ENCODE results near the gene ERI3. TPM values are rescaled to one million over a fixed set of nuclear protein-coding genes. Genes with fewer than 3 reads are reported as not detected.

ERI3 gene
- total and polyA plus RNA-seq, 10 of the 15 experiments (the other 5 are each of a cell fraction or from before 2014, with no cell fraction given): 20.6 to 90.4 (median 41.2) TPM

DNA sequence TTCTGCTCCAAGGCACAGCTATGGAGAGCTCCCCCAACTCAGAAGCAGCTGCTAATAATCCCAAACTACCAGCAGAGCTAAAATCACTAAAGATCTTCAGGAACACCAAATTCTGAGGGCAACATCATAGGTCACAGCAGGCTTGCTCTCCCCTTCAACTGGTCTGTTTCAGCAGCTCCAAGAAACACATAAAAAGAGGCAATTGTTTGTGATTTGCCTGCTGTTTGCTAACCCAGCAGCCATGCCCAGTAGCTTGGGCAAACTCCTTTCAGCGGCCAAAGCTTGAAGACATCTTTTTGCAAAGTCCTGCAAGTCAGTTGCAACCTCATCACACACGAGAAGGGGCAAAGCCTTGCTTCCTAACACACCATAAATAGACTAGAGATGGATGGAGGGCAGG lies 8.9 kb downstream of the ERI3 start:
- no peak overlapping the region for H3K4me2 ChIP-seq (ENCODE audit: control insufficient read depth, insufficient read depth)
- SMC1A ChIA-PET (ENCODE audit: uncharacterized antibody, unreplicated experiment): no interaction called here
- no peak overlapping the region for H2AFZ ChIP-seq (ENCODE audit: control insufficient read depth, low read depth, low read length)
- POLR2A ChIA-PET: no interaction called here
- no peaks in the 10 kb centered on the region; the same call in 1 of the 2 replicates for H4K20me1 ChIP-seq (ENCODE audit: control insufficient read depth, insufficient read depth)
- ATAC-seq: no peak
- RAD21 ChIA-PET (ENCODE audit: unreplicated experiment): no interaction called here
- H3K79me2 ChIP-seq (ENCODE audit: control insufficient read depth, insufficient read depth, low read length): no peaks in the 10 kb centered on the region; the same call in 1 of the 2 replicates
- BruUV-seq (replicated peaks): no TSS peak
- intact Hi-C loops (cut with micrococcal nuclease; ENCODE audit: unreplicated experiment): no loop called here
- no peak overlapping the region for H3K27ac ChIP-seq (ENCODE audit: control insufficient read depth, insufficient read depth)
- H3K27me3 ChIP-seq (replicated peaks in 1 of 2; ENCODE audit: control insufficient read depth in 2 of 2, insufficient read depth in 2 of 2, low read length in 1 of 2): no peaks in the 10 kb centered on the region
- no peak overlapping the region for H3K4me3 ChIP-seq
- H3K9ac ChIP-seq (ENCODE audit: control insufficient read depth, insufficient read depth, low read length): no peak overlapping the region
- H3K9me3 ChIP-seq (replicated peaks; ENCODE audit: control insufficient read depth, insufficient read depth, low read length): no peaks in the 10 kb centered on the region
- no peak for FAIRE-seq
- CTCF ChIA-PET: interaction anchor here (0.9 to 1.5 kb wide), 4 partner anchors 9 to 248 kb away, joined by 3 to 4 read pairs (median 3); no protein-coding TSS in a partner anchor
- WGBS (ENCODE audit: insufficient coverage, insufficient replicate concordance, low lambda C conversion rate, missing lambda C conversion rate): 75% methylated on average over 2 of the region's 2 CpGs
- H3K36me3 ChIP-seq (ENCODE audit: control insufficient read depth in 2 of 2, insufficient read depth in 2 of 2, low read length in 1 of 2): no peaks in the 10 kb centered on the region; a peak in 1 of 4 replicates
- no peak for DNase-seq (ENCODE audit: low read depth, low spot score)
- in situ Hi-C loops (cut with MboI): no loop called here
- TF ChIP-seq, protein P1, sequence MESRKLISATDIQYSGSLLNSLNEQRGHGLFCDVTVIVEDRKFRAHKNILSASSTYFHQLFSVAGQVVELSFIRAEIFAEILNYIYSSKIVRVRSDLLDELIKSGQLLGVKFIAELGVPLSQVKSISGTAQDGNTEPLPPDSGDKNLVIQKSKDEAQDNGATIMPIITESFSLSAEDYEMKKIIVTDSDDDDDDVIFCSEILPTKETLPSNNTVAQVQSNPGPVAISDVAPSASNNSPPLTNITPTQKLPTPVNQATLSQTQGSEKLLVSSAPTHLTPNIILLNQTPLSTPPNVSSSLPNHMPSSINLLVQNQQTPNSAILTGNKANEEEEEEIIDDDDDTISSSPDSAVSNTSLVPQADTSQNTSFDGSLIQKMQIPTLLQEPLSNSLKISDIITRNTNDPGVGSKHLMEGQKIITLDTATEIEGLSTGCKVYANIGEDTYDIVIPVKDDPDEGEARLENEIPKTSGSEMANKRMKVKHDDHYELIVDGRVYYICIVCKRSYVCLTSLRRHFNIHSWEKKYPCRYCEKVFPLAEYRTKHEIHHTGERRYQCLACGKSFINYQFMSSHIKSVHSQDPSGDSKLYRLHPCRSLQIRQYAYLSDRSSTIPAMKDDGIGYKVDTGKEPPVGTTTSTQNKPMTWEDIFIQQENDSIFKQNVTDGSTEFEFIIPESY (IDR thresholded peaks at IDR 0.05): no peak
- no peak for TF ChIP-seq CEBPB (IDR thresholded peaks at IDR 0.05; ENCODE audit: borderline replicate concordance in 1 of 2, low read depth in 2 of 2, low read length in 2 of 2)
- TF ChIP-seq YY1 (IDR thresholded peaks at IDR 0.05; ENCODE audit: low read depth, low read length): no peak
- no peak for TF ChIP-seq POLR2A (IDR thresholded peaks at IDR 0.05; ENCODE audit: low read depth, low read length)
- no peaks in the 10 kb centered on the region for H3K4me1 ChIP-seq (ENCODE audit: control insufficient read depth, insufficient read depth, low read length)

DNA sequence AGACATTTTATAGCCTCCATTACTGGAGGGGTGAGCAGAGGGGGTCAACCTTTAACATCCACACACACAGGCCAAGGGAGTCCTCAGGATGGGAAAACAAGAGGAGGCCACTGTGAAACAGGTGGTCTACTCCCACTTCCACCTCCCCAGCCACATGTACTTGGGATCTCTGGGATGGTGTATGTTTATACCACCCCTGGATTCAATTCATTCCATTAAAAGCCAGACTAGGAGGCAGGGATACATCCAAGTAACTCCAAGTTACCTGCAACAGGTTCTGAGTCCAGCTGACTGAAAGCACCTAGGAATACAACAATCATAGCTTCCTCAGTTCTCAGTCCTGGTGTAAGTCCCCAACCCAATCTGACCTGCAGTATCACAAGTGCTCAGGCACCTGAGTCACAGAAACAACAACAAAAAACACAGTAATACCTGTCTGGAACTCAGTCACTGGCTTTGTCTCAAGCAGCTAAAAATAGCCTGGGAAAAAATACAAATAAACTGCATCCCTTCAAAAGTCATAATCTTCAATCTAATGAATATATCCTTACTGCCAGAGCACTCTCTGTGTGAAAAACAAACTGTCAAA lies 9.8 kb downstream of the ERI3 start:
- BruUV-seq (replicated peaks): no TSS peak
- H3K4me3 ChIP-seq: no peak overlapping the region
- H3K4me2 ChIP-seq (ENCODE audit: control insufficient read depth, insufficient read depth): no peak overlapping the region
- no peak overlapping the region for H3K9ac ChIP-seq (ENCODE audit: control insufficient read depth, insufficient read depth, low read length)
- no peaks in the 10 kb centered on the region; a peak in 1 of 4 replicates for H3K36me3 ChIP-seq (ENCODE audit: control insufficient read depth in 2 of 2, insufficient read depth in 2 of 2, low read length in 1 of 2)
- RAD21 ChIA-PET (ENCODE audit: unreplicated experiment): no interaction called here
- H4K20me1 ChIP-seq (ENCODE audit: control insufficient read depth, insufficient read depth): no peaks in the 10 kb centered on the region; the same call in 1 of the 2 replicates
- H3K79me2 ChIP-seq (ENCODE audit: control insufficient read depth, insufficient read depth, low read length): no peaks in the 10 kb centered on the region; the same call in 1 of the 2 replicates
- H3K9me3 ChIP-seq (replicated peaks; ENCODE audit: control insufficient read depth, insufficient read depth, low read length): no peaks in the 10 kb centered on the region
- SMC1A ChIA-PET (ENCODE audit: uncharacterized antibody, unreplicated experiment): no interaction called here
- FAIRE-seq (no peak), DNase-seq (ENCODE audit: low read depth, low spot score) (no peak), ATAC-seq (no peak)
- no peak overlapping the region for H2AFZ ChIP-seq (ENCODE audit: control insufficient read depth, low read depth, low read length)
- in situ Hi-C loops (cut with MboI): no loop called here
- no peak overlapping the region for H3K27ac ChIP-seq (ENCODE audit: control insufficient read depth, insufficient read depth)
- H3K4me1 ChIP-seq (ENCODE audit: control insufficient read depth, insufficient read depth, low read length): no peaks in the 10 kb centered on the region
- CTCF ChIA-PET: interaction anchor here (0.9 to 1.5 kb wide), 3 partner anchors 10 to 249 kb away, joined by 3 to 4 read pairs (median 3); no protein-coding TSS in a partner anchor
- POLR2A ChIA-PET: no interaction called here
- H3K27me3 ChIP-seq (replicated peaks in 1 of 2; ENCODE audit: control insufficient read depth in 2 of 2, insufficient read depth in 2 of 2, low read length in 1 of 2): no peaks in the 10 kb centered on the region
- intact Hi-C loops (cut with micrococcal nuclease; ENCODE audit: unreplicated experiment): no loop called here
- no peak for TF ChIP-seq EGR1 (IDR thresholded peaks at IDR 0.05; ENCODE audit: borderline replicate concordance in 1 of 2, low read depth in 2 of 2, low read length in 2 of 2)
- TF ChIP-seq SUZ12 (IDR thresholded peaks at IDR 0.05; ENCODE audit: unreplicated experiment): no peak
- TF ChIP-seq ZZZ3 (IDR thresholded peaks at IDR 0.05; ENCODE audit: control insufficient read depth, insufficient read length, low read depth): no peak
- no peak for TF ChIP-seq PAX5 (IDR thresholded peaks at IDR 0.05; ENCODE audit: borderline replicate concordance, low read depth, low read length)
- TF ChIP-seq BACH1 (IDR thresholded peaks at IDR 0.05; ENCODE audit: borderline replicate concordance): no peak
- TF ChIP-seq CBX5 (IDR thresholded peaks at IDR 0.05; ENCODE audit: low read depth): no peak
- TF ChIP-seq, protein P2, sequence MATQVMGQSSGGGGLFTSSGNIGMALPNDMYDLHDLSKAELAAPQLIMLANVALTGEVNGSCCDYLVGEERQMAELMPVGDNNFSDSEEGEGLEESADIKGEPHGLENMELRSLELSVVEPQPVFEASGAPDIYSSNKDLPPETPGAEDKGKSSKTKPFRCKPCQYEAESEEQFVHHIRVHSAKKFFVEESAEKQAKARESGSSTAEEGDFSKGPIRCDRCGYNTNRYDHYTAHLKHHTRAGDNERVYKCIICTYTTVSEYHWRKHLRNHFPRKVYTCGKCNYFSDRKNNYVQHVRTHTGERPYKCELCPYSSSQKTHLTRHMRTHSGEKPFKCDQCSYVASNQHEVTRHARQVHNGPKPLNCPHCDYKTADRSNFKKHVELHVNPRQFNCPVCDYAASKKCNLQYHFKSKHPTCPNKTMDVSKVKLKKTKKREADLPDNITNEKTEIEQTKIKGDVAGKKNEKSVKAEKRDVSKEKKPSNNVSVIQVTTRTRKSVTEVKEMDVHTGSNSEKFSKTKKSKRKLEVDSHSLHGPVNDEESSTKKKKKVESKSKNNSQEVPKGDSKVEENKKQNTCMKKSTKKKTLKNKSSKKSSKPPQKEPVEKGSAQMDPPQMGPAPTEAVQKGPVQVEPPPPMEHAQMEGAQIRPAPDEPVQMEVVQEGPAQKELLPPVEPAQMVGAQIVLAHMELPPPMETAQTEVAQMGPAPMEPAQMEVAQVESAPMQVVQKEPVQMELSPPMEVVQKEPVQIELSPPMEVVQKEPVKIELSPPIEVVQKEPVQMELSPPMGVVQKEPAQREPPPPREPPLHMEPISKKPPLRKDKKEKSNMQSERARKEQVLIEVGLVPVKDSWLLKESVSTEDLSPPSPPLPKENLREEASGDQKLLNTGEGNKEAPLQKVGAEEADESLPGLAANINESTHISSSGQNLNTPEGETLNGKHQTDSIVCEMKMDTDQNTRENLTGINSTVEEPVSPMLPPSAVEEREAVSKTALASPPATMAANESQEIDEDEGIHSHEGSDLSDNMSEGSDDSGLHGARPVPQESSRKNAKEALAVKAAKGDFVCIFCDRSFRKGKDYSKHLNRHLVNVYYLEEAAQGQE (IDR thresholded peaks at IDR 0.05; ENCODE audit: low read depth, low read length): no peak
- TF ChIP-seq NFIC (IDR thresholded peaks at IDR 0.05; ENCODE audit: low read depth, low read length): no peak
- no peak for TF ChIP-seq ZNF24 (IDR thresholded peaks at IDR 0.05)
- no peak for TF ChIP-seq DPF2 (IDR thresholded peaks at IDR 0.05)

Data from GM12878 (cell line).